Heart left ventricle (tissue), 16 donors: ENCODE data around the gene TXNDC2. TPM values are rescaled to one million over a fixed set of nuclear protein-coding genes. Genes with fewer than 3 reads are reported as not detected.
A peak's percentile ranks its signal among the peaks of the same experiment; 100 is the strongest.

Experiments
- ATAC-seq, 4 donors: fragments of 200-7000 bp; cut with Tn5 transposase; one replicate each; pipeline ENCODE4 v1.9.1; 2020 to 2022; ENCODE audit warnings: moderate library complexity in 4 of 4, mild to moderate bottlenecking in 3 of 4, moderate number of reproducible peaks in 1 of 4
- DNase-seq, 5 donors: peaks; one replicate each; pipeline ENCODE4 v3.0.0-alpha.2; 2020
- H3K27ac ChIP-seq, 12 donors: fragments of 200-600 bp; sonication (generic) in 4 of 12; one replicate each; pipeline versions ENCODE4 v1.5.0 to v1.8.0; 2016 to 2022; ENCODE audit warnings: mild to moderate bottlenecking in 2 of 12
- H3K27me3 ChIP-seq, 9 donors: fragments of 200-600 bp; sonication (generic) in 2 of 9; one replicate each; pipeline versions ENCODE4 v1.5.1 to v1.8.0; 2016 to 2022; ENCODE audit warnings: mild to moderate bottlenecking in 3 of 9
- H3K36me3 ChIP-seq, 9 donors: fragments of 200-600 bp; sonication (generic) in 2 of 9; one replicate each; pipeline versions ENCODE4 v1.5.0 to v1.8.0; 2018 to 2022; ENCODE audit warnings: mild to moderate bottlenecking in 2 of 9
- H3K4me1 ChIP-seq, 12 donors: fragments of 200-600 bp; sonication (generic) in 4 of 12; one replicate each; pipeline versions ENCODE4 v1.5.0 to v1.8.0; 2016 to 2022; ENCODE audit warnings: mild to moderate bottlenecking in 3 of 12
- H3K4me3 ChIP-seq, 12 donors: fragments of 200-600 bp; sonication (generic) in 4 of 12; one replicate each; pipeline versions ENCODE4 v1.5.0 to v1.8.0; 2017 to 2022; ENCODE audit warnings: mild to moderate bottlenecking in 9 of 12, moderate library complexity in 4 of 12
- H3K9me3 ChIP-seq, 12 donors: fragments of 200-600 bp; sonication (generic) in 4 of 12; one replicate each; pipeline versions ENCODE4 v1.5.0 to v1.8.0; 2016 to 2022; ENCODE audit warnings: mild to moderate bottlenecking in 1 of 12
- CTCF ChIP-seq, 12 donors: fragments of 200-600 bp; sonication (generic) in 4 of 12; IDR thresholded peaks; one replicate each; pipeline versions ENCODE4 v1.5.0 to v1.8.0; 2018 to 2022; ENCODE audit warnings: antibody characterized with exemption in 12 of 12, mild to moderate bottlenecking in 5 of 12
- POLR2A ChIP-seq, 2 donors: fragments of 450-650 bp; IDR thresholded peaks; one replicate each; pipeline ENCODE4 v1.6.1; 2017; ENCODE audit warnings: antibody characterized with exemption in 2 of 2, mild to moderate bottlenecking in 2 of 2, moderate library complexity in 2 of 2
- WGBS, 4 donors: extraction: QIAGEN DNeasy Blood & Tissue Kit in 2 of 4; methylation state at CpG; one replicate each; pipeline versions ENCODE4 v1.1.5 to v1.1.7; 2013 to 2018; 5-methylcytosine and 5-hydroxymethylcytosine counted together
- intact Hi-C, 10 donors: fragments of 100-400 bp; cut with DNase I; formaldehyde crosslinking; loops; one replicate each; pipeline versions ENCODE4 v1.11.1 to v1.14.2; 2022
- polyA plus RNA-seq, 2 donors: library from polyadenylated mRNA; stranded (reverse); fragments of 200-250 nt; gene quantifications; one replicate each; pipeline ENCODE4 v1.2.3, GENCODE V29; 2013
- total RNA-seq, 9 donors: library from RNA; depleted of rRNA in 2 of 9; stranded (reverse); fragments of >200 nt in 2 of 9; fragmentation: NEBNext Ultra II Directional in 3 of 9; extraction: Animal tissue kit (Norgen Biotek cat#: 25700) in 3 of 9; gene quantifications; one replicate each; pipeline versions ENCODE4 v1.1.0 to v1.2.4, GENCODE V29; 2016 to 2023
- donor health status: ischemic (EF 13 %, LVEDD 7.1; RV severe dilation, severe dysfunction).
- donor health status: healthy with polysubstance abuse.
- donor health status: DM: no; HTN: yes; CAD: no.
- donor health status: DM: no; HTN: no; CAD: no.
- donor health status: ischemic (EF 25% LVEDD 6.9; RV normal size, moderate dysfunction).
- donor health status: ischemic (EF 25% LVEDD 5.7; RV mildly dilated, moderate dysfunction).
- donor health status: healthy.
- donor health status: DM: yes; HTN: yes; CAD: no.
- donor health status: ischemic (EF 35%, LVEDD 5.7; RV mildly dilated, moderate dysfunction).
- donor health status: nonischemic (EF 11% LVEDD 7.7; RV severe dilation, severe dysfunction).
- donor health status: DM: yes; HTN: yes; CAD: no.
- donor health status: PGD.
- donor health status: ischemic (EF 29% LVEDD 5.4; RV normal size, mild dysfunction).
- donor health status: nonischemic (EF 23%, LVEDD 6.1; RV moderate dilation, normal function).

The TXNDC2 gene
- total and polyA plus RNA-seq, 11 donors, result 0.03 TPM; not detected in 10

GRCh38 chr18:9867071-9867594, 18.6 kb upstream of the TXNDC2 start:
- no peaks in the 10 kb centered on the region for H3K27me3 ChIP-seq
- no peak for DNase-seq
- intact Hi-C loops, result no loop called here
- H3K4me1 ChIP-seq, result peaks cover 0 to 16% (median 0%) of the 10 kb centered on the region in 12 donors
- H3K27ac ChIP-seq, result no peak overlapping the region
- no peak overlapping the region for H3K4me3 ChIP-seq
- no peak for ATAC-seq
- WGBS, 4 donors, result 89 to 95% (median 92%) methylated on average over 4 of the region's 4 CpGs
- TF ChIP-seq POLR2A (IDR thresholded peaks at IDR 0.05) (no peak), CTCF (IDR thresholded peaks at IDR 0.05) (no peak)
- H3K36me3 ChIP-seq, result no peaks in the 10 kb centered on the region
- peaks cover 0 to 16% (median 8%) of the 10 kb centered on the region in 12 donors for H3K9me3 ChIP-seq

GRCh38 chr18:9868857-9869714, 16.7 kb upstream of the TXNDC2 start:
- H3K36me3 ChIP-seq, result no peaks in the 10 kb centered on the region
- ATAC-seq (no peak), DNase-seq (no peak)
- peaks cover 0 to 16% (median 0%) of the 10 kb centered on the region in 12 donors for H3K4me1 ChIP-seq
- TF ChIP-seq POLR2A (IDR thresholded peaks at IDR 0.05) (no peak), CTCF (IDR thresholded peaks at IDR 0.05) (no peak)
- intact Hi-C loops, result no loop called here
- no peak overlapping the region for H3K4me3 ChIP-seq
- H3K27ac ChIP-seq, result no peak overlapping the region
- H3K27me3 ChIP-seq, result no peaks in the 10 kb centered on the region
- WGBS, 4 donors, result 67 to 70% (median 69%) methylated on average over 6 of the region's 6 CpGs
- H3K9me3 ChIP-seq, result peaks cover 0 to 16% (median 8%) of the 10 kb centered on the region in 12 donors

- Histone ChIP-seq H3K27ac (no peak overlapping the region), H3K36me3 (no peaks in the 10 kb centered on the region), H3K27me3 (no peaks in the 10 kb centered on the region), H3K9me3 (peaks cover 0 to 16% (median 8%) of the 10 kb centered on the region in 12 donors), H3K4me3 (no peak overlapping the region), H3K4me1 (peaks cover 0 to 16% (median 0%) of the 10 kb centered on the region in 12 donors)
- peak in 1 of 4 donors; percentile 52 for ATAC-seq
- TF ChIP-seq CTCF (IDR thresholded peaks at IDR 0.05), result no peak
- TF ChIP-seq POLR2A (IDR thresholded peaks at IDR 0.05), result no peak
- intact Hi-C loops, result loop anchor here in 1 of 10 donors (5.0 kb wide), 1 partner anchor 37 kb away; no protein-coding TSS in a partner anchor
- WGBS, 4 donors, result 67 to 76% (median 69%) methylated on average over 9 of the region's 9 CpGs
- no peak for DNase-seq
Observed at GRCh38 chr18:9869715-9870430, 15.9 kb upstream of the TXNDC2 start.
